Stomach (tissue), 9 donors: ENCODE results near the gene EMC9. TPM values are rescaled to one million over a fixed set of nuclear protein-coding genes. Genes with fewer than 3 reads are reported as not detected.

ENCODE experiments used
- DNase-seq, 2 donors: peaks; one replicate each; pipeline versions ENCODE4 v3.0.0 to v3.0.0-alpha.2; 2013 to 2019
- H3K27ac ChIP-seq, 5 donors: fragments of 200-600 bp in 4 of 5; sonication (generic) in 4 of 5; one replicate each; pipeline ENCODE4 v1.5.1; 2013 to 2019; ENCODE audit warnings: mild to moderate bottlenecking in 1 of 5, moderate library complexity in 1 of 5
- H3K27me3 ChIP-seq, 3 donors: fragments of 200-600 bp; sonication (generic); one replicate each; pipeline ENCODE4 v1.5.1; 2017 to 2019; ENCODE audit warnings: mixed run types in 1 of 3
- H3K36me3 ChIP-seq, 4 donors: fragments of 200-600 bp; sonication (generic); 1 replicate in 3 of 4; 2 replicates in 1 of 4; pipeline ENCODE4 v1.5.1; 2016 to 2019
- H3K4me1 ChIP-seq, 4 donors: fragments of 200-600 bp; sonication (generic); one replicate each; pipeline ENCODE4 v1.5.1; 2016 to 2019
- H3K4me3 ChIP-seq, 4 donors: fragments of 200-600 bp; sonication (generic) in 3 of 4; one replicate each; pipeline ENCODE4 v1.5.1; 2016 to 2019; ENCODE audit warnings: mild to moderate bottlenecking in 1 of 4
- H3K9me3 ChIP-seq, 4 donors: fragments of 200-600 bp; sonication (generic); one replicate each; pipeline ENCODE4 v1.5.1; 2016 to 2019
- CTCF ChIP-seq, 7 experiments: fragments of 450-650 bp in 4 of 7; fragments of 200-600 bp in 3 of 7; sonication (generic) in 3 of 7; IDR thresholded peaks; one replicate each; pipeline ENCODE4 v1.5.1; 2016 to 2019; ENCODE audit warnings: antibody characterized with exemption in 7 of 7, control low read depth in 2 of 7, mild to moderate bottlenecking in 1 of 7
- EP300 ChIP-seq: sonication (generic); formaldehyde crosslinking; IDR thresholded peaks from one replicate; pipeline ENCODE4 v1.6.1; 2017; ENCODE audit warnings: antibody characterized with exemption
- POLR2A ChIP-seq, 4 donors: fragments of 450-650 bp; IDR thresholded peaks; one replicate each; pipeline ENCODE4 v1.6.1; 2016; ENCODE audit warnings: antibody characterized with exemption in 4 of 4, control low read depth in 2 of 4, mild to moderate bottlenecking in 1 of 4, moderate library complexity in 1 of 4
- POLR2AphosphoS5 ChIP-seq, 3 donors: sonication (generic); formaldehyde crosslinking; IDR thresholded peaks; one replicate each; pipeline ENCODE4 v1.6.1; 2016; ENCODE audit warnings: antibody characterized with exemption in 3 of 3
- WGBS, 5 donors: extraction: QIAGEN DNeasy Blood & Tissue Kit in 3 of 5; methylation state at CpG; one replicate each; pipeline versions ENCODE4 v1.1.5 to v1.1.7; 2013 to 2018; 5-methylcytosine and 5-hydroxymethylcytosine counted together
- intact Hi-C: fragments of 100-400 bp; cut with DNase I; formaldehyde crosslinking; loops from one replicate; pipeline ENCODE4 v1.15.1; 2023; ENCODE audit warnings: low total_unique reads
- polyA plus RNA-seq, 3 donors: library from polyadenylated mRNA; stranded (reverse); fragments of 200-250 nt; gene quantifications; one replicate each; pipeline ENCODE4 v1.2.3, GENCODE V29; 2013
- total RNA-seq, 5 donors: library from RNA; depleted of rRNA; stranded (reverse); fragments of >200 nt; gene quantifications; one replicate each; pipeline versions ENCODE4 v1.1.0 to v1.2.3, GENCODE V29; 2014 to 2016
- donor health status: healthy with polysubstance abuse.
- donor health status: Bipolar disorder and iron deficiency.
- donor health status: healthy.

EMC9 gene
- total and polyA plus RNA-seq, 8 donors, result 1.3 to 59.6 (median 18.7) TPM

GRCh38 chr14:24126939-24127338 is 14.5 kb downstream of the EMC9 start:
- TF ChIP-seq CTCF (IDR thresholded peaks at IDR 0.05), result no peak
- no peak for TF ChIP-seq POLR2AphosphoS5 (IDR thresholded peaks at IDR 0.05)
- TF ChIP-seq EP300, result no peak
- TF ChIP-seq POLR2A (IDR thresholded peaks at IDR 0.05), result no peak
- Histone ChIP-seq H3K27me3 (no peaks in the 10 kb centered on the region), H3K4me3 (no peak overlapping the region), H3K9me3 (no peaks in the 10 kb centered on the region), H3K36me3 (peaks cover 26 to 32% (median 29%) of the 10 kb centered on the region in 4 donors), H3K4me1 (peaks cover 0 to 15% (median 12%) of the 10 kb centered on the region in 4 donors), H3K27ac (no peak overlapping the region)
- no peak for DNase-seq
- intact Hi-C loops, result no loop called here

DNA sequence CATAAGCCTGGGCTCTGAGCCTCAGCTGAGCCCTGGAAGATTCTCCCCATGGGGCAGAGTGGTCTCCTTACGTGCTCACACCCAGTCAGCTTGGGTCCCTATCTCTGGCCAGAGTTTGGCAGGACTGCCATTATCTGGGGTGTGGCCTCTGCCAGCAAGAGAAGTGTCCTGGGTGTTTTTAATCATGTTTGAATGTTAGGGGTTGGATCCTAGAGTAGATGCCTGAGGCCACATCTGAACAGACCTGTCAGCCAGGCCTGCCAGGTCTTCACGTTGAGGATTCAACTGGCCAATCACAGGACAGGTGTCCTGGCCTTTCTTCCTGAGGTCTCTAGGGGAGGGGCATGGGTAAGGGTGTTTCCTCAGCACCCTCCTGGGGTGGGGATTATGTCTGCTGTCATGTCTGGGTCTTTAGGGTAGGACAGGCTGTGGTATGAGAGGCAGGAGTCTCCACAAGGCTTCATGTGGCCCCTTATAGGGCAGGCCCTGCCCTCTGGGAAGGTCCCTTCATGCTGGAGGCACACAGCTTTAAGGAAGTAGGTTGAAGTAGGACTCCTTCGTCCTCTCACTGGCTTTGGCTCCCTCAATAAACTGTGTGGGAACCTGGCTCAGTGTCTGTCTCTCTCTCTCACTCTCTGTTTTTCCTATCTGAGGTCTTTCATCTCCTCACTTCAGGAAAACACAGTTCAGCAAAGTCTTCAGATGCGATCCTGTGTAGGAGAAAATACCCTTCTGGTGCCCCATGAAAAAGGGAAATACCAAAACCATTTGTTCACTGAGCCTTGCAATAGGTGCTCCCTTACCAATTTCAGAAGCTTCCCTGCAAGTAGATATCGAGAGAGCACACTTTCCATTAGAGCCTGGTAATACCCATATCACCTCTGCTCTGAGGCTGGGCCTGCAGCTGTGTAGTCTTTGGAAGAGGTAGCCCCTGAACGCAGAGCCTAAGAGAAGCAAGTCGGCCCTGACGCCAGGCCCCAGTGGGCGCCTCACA is 17.7 kb downstream of the EMC9 start:
- intact Hi-C loops, result no loop called here
- Histone ChIP-seq H3K36me3 (peaks cover 57 to 65% (median 62%) of the 10 kb centered on the region in 4 donors), H3K9me3 (no peaks in the 10 kb centered on the region), H3K27me3 (no peaks in the 10 kb centered on the region), H3K27ac (no peak overlapping the region), H3K4me3 (no peak overlapping the region), H3K4me1 (no peaks in the 10 kb centered on the region)
- DNase-seq, result no peak
- 85 to 88% (median 86%) methylated on average over 9 of the region's 9 CpGs for WGBS, 5 donors
- TF ChIP-seq POLR2A (IDR thresholded peaks at IDR 0.05) (no peak), CTCF (IDR thresholded peaks at IDR 0.05) (no peak), EP300 (no peak), POLR2AphosphoS5 (IDR thresholded peaks at IDR 0.05) (no peak)

GRCh38 chr14:24122898-24123297 is 18.5 kb downstream of the EMC9 start:
- no peak overlapping the region for H3K4me3 ChIP-seq
- DNase-seq, result no peak
- H3K27ac ChIP-seq, result no peak overlapping the region
- peaks cover 65 to 73% (median 70%) of the 10 kb centered on the region in 4 donors for H3K36me3 ChIP-seq
- H3K4me1 ChIP-seq, result no peaks in the 10 kb centered on the region
- H3K9me3 ChIP-seq, result no peaks in the 10 kb centered on the region
- no peak for TF ChIP-seq POLR2AphosphoS5 (IDR thresholded peaks at IDR 0.05)
- no peak for TF ChIP-seq CTCF (IDR thresholded peaks at IDR 0.05)
- TF ChIP-seq POLR2A (IDR thresholded peaks at IDR 0.05), result no peak
- no peak for TF ChIP-seq EP300
- intact Hi-C loops, result no loop called here
- WGBS, 5 donors, result 77 to 95% (median 94%) methylated on average over 8 of the region's 8 CpGs
- no peaks in the 10 kb centered on the region for H3K27me3 ChIP-seq

DNA sequence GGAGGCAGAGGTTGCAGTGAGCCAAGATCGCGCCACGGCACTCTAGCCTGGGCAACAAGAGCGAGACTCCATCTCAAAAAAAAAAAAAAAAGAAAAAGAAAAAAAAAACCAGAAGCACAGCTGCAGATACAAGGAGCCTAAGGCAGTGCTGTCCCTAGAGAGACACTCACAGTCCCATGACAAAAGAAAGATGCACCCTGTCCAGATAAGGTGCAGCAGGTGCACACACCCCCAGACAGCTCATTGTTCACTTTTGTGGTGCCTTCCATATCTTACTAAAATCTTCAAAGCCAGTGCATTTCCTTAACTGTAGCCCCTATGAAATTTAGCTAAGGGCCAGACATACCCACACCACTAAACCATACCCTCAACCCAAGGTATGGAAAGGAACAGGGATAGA is 19.0 kb downstream of the EMC9 start:
- H3K4me1 ChIP-seq, result peaks cover 0 to 2% (median under 1%) of the 10 kb centered on the region in 4 donors
- DNase-seq, result no peak
- H3K27me3 ChIP-seq, result no peaks in the 10 kb centered on the region
- no peak overlapping the region for H3K27ac ChIP-seq
- 92 to 100% (median 96%) methylated on average over 4 of the region's 4 CpGs for WGBS, 5 donors
- no peak overlapping the region for H3K4me3 ChIP-seq
- peaks cover 65 to 78% (median 75%) of the 10 kb centered on the region in 4 donors for H3K36me3 ChIP-seq
- TF ChIP-seq CTCF (IDR thresholded peaks at IDR 0.05) (no peak), EP300 (no peak), POLR2A (IDR thresholded peaks at IDR 0.05) (no peak), POLR2AphosphoS5 (IDR thresholded peaks at IDR 0.05) (no peak)
- H3K9me3 ChIP-seq, result no peaks in the 10 kb centered on the region
- intact Hi-C loops, result no loop called here
